ENCODE measurements around the gene TAX1BP3. TPM values are rescaled to one million over a fixed set of nuclear protein-coding genes. Genes with fewer than 3 reads are reported as not detected.

Gene TAX1BP3
- total and polyA plus RNA-seq, 9 of the 15 experiments (the other 6 are each of a cell fraction or from before 2014, with no cell fraction given): 0.99 to 14.5 (median 6.2) TPM

DNA sequence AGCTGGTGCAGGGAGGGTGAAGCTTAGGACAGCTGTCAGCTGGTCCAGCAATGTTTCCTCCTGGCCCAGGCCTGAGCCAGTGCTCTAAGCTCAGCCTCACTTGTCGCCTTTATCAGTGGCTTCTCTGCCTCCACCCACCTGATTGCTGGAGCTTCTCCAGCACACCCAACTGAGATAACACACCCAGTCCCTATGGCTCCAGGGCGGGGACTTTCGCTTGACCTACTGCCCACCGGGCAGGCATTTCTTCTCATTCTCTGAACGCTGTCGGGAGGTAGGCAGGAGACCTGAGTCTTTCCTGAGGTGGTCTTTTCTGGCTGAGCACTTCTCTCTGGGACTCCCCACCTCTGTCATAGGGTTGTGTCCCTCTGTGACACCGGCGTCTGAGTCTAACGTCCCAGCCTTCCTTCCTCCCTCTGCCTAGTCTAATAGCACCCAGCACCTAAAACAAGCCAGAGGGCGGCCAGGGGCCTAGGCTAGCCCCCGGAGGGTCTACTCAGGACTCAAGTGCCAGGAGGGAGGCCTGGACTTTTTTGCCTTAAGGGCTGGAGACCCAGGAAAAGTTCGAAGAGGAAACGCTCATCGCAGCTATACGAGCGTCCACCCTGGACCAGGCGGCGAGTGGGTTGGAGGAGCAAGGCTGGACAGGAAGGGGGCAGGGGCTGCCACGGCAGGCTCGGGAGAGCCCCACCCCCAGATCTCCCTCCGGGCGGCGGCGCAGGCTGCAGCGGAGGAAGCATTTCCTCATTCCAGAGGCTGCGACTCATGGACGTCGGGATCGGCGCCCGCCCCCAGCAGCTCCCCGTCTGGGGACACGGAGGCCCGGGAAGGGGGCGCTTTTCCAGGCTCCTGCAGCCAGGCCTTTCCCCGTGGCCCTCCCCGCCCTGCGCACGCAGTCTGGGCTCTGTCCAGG is 756 bp downstream of the TAX1BP3 start (continued):
- TF ChIP-seq ZBTB9 (CRISPR knock-in tag; IDR thresholded peaks at IDR 0.05) (no peak), C11orf30 (IDR thresholded peaks at IDR 0.05; ENCODE audit: low read depth) (no peak), IRF2 (CRISPR knock-in tag; IDR thresholded peaks at IDR 0.05) (no peak), DACH1 (IDR thresholded peaks at IDR 0.05; ENCODE audit: partially characterized antibody) (no peak)
- TF ChIP-seq, protein P1, sequence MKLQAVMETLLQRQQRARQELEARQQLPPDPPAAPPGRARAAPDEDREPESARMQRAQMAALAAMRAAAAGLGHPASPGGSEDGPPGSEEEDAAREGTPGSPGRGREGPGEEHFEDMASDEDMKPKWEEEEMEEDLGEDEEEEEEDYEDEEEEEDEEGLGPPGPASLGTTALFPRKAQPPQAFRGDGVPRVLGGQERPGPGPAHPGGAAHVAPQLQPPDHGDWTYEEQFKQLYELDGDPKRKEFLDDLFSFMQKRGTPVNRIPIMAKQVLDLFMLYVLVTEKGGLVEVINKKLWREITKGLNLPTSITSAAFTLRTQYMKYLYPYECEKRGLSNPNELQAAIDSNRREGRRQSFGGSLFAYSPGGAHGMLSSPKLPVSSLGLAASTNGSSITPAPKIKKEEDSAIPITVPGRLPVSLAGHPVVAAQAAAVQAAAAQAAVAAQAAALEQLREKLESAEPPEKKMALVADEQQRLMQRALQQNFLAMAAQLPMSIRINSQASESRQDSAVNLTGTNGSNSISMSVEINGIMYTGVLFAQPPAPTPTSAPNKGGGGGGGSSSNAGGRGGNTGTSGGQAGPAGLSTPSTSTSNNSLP (IDR thresholded peaks at IDR 0.05; ENCODE audit: borderline replicate concordance, low read depth, low read length): no peak
- TF ChIP-seq, protein P2, sequence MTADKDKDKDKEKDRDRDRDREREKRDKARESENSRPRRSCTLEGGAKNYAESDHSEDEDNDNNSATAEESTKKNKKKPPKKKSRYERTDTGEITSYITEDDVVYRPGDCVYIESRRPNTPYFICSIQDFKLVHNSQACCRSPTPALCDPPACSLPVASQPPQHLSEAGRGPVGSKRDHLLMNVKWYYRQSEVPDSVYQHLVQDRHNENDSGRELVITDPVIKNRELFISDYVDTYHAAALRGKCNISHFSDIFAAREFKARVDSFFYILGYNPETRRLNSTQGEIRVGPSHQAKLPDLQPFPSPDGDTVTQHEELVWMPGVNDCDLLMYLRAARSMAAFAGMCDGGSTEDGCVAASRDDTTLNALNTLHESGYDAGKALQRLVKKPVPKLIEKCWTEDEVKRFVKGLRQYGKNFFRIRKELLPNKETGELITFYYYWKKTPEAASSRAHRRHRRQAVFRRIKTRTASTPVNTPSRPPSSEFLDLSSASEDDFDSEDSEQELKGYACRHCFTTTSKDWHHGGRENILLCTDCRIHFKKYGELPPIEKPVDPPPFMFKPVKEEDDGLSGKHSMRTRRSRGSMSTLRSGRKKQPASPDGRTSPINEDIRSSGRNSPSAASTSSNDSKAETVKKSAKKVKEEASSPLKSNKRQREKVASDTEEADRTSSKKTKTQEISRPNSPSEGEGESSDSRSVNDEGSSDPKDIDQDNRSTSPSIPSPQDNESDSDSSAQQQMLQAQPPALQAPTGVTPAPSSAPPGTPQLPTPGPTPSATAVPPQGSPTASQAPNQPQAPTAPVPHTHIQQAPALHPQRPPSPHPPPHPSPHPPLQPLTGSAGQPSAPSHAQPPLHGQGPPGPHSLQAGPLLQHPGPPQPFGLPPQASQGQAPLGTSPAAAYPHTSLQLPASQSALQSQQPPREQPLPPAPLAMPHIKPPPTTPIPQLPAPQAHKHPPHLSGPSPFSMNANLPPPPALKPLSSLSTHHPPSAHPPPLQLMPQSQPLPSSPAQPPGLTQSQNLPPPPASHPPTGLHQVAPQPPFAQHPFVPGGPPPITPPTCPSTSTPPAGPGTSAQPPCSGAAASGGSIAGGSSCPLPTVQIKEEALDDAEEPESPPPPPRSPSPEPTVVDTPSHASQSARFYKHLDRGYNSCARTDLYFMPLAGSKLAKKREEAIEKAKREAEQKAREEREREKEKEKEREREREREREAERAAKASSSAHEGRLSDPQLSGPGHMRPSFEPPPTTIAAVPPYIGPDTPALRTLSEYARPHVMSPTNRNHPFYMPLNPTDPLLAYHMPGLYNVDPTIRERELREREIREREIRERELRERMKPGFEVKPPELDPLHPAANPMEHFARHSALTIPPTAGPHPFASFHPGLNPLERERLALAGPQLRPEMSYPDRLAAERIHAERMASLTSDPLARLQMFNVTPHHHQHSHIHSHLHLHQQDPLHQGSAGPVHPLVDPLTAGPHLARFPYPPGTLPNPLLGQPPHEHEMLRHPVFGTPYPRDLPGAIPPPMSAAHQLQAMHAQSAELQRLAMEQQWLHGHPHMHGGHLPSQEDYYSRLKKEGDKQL (CRISPR knock-in tag; IDR thresholded peaks at IDR 0.05; ENCODE audit: borderline replicate concordance): no peak

All from K562 (cell line).